Hippocampal formation (tissue), 2 donors: Measurements from ENCODE around the gene MFSD6L.
A peak's percentile ranks its signal among the peaks of the same experiment; 100 is the strongest.
"Not testable (repeated sequence)": the region's sequence is repeated elsewhere in the genome, so short reads cannot be mapped to it uniquely, and the experiment has no call there.

ENCODE experiments used
- DNase-seq, 2 donors: peaks; one replicate each; lab custom pipeline; 2025; lab: John Stamatoyannopoulos, UW

The MFSD6L gene

DNA sequence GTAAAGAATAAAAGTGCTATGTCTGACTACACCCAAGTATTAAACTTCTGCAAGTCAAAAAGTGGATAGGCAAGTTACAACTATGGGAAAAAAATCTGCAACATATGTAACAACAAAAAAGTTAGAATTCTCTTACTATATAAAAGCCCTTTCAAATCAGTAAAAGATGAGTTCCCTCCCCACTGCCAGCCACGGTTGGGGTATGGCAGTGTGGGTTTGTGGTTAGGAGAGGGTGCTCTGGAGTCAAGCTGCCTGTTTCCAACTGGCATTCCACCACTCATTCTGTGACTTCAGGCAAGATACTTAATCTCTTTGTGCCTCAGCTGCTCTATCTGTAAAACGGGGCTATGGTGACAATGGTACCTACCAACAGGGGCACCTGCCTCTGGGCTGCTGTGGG lies 26.6 kb upstream of the MFSD6L start:
- no peak for DNase-seq

DNA sequence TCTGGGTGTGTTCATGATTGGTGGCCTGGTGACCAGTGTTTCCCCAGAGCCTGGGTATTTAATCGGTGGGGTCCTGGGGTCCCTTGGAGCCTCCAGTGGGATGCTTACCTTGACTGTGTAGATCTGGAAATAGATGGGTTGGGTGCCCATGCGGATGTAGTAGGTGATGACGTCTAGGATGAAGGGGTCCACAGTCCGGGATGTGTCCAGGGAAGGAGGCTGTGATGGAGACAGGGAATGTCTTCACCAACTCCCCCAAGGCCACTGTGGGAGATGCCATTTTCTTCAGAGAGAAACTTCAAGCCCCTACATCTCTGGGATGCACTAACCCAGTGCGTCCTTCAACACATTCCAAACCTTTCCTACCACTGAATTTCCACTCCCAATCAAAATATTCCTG lies 24.1 kb upstream of the MFSD6L start:
- no peak for DNase-seq

DNA sequence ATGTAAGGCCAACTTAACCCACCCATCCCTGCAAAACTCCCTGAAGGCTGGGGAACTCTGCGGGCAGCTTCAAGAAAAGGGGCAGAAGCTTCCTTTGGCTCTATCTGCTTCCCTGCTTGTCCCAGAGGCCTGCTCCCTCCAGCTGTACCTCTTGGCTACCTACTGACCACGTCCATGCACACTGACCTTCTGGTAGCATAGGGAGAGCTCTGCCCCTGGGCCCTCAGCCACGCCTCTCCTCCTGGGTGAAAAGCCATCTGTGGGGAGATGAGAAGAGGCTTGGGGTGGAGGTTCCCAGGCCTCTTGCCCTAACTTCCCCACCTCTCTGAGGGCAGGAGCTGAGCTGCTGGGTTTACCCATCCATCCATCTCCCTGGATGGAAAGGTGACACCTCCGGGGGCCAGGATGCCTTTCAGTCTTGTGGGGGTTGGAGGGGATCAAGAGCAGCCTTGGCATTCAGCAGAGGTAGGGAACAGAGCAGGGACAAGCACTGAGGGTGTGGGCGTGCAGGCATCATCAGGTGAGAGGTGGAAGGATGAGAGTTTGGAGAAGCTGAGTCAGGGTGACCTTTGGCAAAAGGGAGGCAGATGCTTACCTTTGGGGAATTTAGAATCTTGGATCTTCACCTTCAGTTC lies 23.4 kb upstream of the MFSD6L start:
- no peak for DNase-seq

DNA sequence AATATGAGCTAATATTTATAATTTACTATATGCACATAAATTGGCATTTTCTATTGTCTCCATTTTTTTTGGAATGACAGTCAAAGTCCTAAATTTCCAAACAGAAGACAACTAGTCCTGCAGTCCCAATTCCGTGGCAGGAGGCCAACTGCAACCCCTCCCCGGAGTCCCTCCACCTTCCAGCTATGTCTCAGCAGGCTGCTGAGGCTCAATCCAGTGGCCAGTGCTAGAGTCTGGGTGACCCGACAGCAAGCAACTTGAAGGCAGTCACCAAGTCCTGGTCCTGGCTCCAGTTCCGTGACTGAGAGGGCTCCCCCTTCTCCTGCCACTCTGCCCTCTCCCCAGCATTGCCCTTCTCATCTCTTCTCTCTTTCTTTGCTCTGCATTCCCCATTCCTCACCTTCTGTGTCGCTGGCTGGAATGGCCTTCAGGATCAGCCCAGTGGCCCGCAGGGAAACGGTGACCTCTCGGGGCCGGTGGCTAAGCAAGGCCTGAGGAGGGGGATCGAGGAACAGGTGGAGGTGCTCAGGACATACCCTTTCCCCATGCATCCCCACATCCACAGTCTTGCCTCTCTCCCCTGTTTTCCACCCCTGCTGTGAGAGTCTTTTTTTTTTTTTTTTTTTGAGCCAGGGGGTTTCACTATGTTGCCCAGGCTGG lies 22.4 kb upstream of the MFSD6L start:
- no peak for DNase-seq

DNA sequence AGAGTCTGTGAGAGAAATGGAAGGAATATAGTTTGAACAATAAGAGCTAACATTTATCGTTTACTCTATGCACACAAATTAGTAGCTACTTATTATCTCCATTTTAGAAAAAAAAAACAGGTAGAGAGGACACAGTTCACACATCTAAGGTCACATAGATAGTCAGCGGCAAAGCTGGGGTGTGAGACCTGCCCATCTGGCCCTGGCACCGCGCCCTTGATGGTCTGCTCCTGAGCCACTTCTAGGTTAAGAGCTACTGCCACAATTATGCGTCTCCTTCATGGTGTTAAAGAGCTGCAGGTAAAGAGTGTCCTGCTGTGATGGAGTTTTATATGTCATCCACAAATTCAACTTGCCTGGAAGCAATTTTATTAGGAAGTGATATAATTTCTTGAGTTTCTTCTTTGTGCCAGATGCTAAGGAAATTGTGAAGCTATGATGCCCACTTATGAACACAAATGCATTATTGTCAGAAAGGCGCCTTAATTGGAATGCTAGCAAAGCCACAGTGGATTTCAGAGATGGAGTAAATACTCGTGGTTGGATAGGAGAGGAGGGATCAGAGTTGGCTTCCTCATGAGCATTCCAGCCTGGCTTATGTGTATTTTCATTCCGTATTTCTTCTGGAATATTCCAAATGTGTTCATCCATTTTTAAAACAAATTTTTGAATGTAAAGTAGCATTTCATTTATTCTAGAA lies 21.3 kb upstream of the MFSD6L start:
- DNase-seq, result no peak

DNA sequence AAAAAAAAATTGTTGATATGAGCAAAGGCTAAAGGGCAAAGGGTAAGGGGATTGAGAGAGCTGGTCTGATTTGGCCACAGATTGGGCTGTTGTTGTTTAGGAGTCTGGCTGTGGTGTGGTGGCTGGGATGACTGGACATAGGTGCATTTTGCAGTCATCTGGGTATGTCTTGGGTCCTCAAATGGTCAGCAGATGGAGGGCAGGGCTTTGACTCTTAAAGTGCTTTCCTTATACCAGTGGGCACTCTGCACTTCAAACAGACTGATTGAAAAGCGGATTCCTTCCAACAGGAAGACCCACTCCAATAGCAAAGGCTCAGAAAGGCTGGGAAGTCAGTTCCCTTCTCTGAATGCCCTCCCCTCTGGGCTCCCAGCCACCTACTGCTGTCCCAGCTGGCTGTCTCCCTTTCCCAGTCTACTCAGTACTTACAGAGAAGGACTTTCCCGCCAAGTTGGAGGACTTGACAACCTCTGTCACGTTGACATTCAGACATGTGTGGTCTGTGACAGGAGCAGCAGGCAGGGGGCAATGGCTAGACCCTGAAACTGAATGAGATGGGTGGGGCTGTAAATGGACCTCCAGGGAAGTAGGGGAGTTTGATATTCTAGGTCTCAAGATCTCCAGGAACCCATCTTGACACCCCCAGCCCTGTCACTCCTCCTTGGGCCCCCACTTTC lies 19.6 kb upstream of the MFSD6L start:
- no peak for DNase-seq

DNA sequence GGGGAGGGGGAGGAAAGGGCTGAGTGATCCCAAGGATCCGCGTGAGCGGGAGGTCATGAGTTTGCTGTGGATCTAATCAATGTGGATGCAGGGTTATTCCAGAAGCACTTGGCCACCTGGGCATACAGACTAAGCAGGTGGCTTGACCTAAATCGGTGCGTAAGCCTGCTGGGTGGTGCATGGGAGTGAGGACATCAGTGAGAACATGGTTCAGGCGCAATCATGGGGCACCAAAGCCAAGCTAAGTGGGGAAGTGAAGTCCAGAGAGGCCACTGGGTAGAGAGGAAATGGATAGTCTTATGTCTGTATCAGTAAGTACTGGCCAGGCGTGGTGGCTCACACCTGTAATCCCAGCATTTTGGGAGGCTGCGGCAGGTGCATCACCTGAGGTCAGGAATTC lies 18.9 kb upstream of the MFSD6L start:
- no peak for DNase-seq

DNA sequence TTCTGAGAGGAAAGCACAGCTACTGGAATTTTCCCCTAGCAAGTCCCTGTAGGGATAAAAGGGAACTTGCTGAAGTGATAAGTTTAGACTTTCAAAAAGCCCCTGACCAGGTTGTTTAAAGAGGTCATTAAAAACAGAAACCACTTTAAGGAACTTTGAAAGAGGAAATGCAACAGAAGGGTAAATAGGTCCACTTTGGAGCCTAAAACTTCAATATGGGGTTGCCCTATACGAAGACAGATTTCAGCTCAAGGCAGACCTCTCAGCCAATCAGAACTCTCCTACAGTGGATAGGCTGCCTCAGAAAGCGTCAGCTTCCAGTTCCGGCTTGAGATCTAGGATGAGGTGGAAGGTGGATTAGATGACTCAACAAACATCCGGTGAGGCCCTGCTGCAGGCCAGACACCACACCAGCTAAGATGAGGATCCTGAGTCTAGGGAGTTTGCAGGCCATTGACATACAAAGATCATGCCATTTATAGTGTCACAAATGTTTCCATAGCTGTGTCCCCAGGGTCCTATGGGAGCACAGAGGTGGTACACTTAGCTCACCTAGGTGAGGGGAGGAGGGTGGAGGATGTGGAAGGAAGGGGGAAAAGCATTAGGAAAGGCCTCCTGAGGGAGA lies 7.9 kb upstream of the MFSD6L start:
- DNase-seq, result peak in 1 of 2 donors; percentile 1

DNA sequence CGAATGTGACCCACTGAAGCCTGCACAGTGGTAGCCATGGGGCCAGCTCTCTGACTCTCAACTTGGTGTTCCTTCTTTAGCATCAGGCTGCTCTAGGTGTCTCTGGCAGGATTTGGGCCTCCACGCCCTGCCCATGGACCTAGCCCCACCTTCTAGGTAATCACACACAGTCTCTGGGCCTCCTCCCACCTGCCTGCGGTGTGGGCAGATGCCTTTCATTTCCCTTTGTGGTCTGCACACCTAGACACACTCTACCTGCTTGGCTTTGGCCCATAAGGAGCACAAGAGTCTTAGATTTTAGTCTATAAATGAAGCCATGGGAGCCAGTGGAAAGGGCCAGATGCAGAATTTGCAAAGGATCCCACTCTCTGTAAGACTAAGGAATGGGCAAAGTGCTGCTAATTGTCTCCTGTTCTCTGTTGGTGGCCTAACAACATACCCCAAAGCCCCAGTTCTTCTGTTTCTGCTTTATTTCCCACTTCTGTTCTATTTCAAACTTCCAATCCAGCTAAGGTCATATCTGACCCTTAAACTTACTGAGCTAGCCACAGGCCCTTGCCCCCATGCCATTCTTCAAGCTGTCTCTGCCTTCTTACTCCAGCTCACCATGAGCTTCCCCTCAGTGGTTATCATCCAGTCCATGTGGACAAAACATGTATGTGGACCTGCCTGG lies 7.2 kb upstream of the MFSD6L start:
- peak in 1 of 2 donors; percentile 6 for DNase-seq

DNA sequence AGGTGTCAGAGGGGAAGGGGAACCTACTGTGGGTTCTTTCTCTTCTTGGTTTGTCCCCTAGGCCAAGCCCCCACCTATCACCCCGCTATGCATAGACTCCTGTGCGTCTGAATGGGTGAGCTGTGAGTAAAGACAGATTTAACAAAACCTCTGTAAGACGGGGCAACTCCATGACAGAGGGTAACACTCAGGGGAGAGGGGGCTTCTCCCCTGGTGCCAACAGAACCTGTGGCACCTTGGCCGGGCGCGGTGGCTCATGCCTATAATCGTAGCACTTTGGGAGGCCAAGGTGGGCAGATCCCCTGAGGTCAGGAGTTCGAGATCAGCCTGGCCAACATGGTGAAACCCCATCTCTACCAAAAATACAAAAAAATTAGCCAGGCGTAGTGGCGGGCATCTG lies 6.2 kb upstream of the MFSD6L start:
- DNase-seq, result not testable (repeated sequence)

DNA sequence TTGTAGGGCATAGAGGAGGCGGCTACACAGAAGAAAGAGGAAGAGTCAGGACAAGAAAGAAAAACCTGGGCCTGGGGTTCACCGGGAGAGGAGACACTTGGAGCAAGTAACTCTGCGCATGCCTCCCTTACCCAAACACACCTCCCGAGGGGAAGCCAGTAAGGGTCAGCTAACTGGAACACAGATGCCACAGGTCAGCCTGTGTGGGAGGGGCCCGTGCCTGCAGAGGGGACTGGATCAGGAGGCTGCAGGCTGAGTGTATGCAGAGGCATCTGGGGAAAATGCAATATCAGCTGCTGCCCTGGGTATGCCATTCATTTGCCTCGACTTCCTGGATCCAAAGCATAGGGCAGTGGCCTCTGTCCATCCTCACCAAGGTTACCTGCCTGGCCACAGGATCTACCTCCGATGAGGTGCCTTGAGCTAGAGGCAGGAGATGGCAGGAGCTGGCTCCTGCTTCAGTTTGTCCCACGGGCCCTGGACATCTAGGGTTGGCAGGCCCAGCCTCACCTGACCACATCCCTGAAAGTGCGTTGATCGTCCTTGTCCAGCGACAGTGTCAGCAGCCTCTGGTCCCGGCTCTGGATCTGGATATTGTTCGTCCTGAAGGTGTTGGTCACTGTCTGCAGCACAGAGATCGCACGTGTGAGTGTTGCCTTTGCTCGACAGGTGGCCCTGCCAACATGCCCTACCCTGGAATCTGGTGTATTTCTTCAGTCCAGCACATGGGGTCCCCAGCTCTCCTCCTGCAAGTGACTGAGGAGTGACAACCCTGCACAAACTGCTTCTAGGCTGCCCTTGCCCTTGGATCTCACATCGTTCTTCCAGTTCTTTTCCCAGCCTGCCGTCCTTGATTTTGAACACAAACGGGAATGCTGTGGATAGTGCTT lies 4.6 kb upstream of the MFSD6L start:
- DNase-seq, result no peak

DNA sequence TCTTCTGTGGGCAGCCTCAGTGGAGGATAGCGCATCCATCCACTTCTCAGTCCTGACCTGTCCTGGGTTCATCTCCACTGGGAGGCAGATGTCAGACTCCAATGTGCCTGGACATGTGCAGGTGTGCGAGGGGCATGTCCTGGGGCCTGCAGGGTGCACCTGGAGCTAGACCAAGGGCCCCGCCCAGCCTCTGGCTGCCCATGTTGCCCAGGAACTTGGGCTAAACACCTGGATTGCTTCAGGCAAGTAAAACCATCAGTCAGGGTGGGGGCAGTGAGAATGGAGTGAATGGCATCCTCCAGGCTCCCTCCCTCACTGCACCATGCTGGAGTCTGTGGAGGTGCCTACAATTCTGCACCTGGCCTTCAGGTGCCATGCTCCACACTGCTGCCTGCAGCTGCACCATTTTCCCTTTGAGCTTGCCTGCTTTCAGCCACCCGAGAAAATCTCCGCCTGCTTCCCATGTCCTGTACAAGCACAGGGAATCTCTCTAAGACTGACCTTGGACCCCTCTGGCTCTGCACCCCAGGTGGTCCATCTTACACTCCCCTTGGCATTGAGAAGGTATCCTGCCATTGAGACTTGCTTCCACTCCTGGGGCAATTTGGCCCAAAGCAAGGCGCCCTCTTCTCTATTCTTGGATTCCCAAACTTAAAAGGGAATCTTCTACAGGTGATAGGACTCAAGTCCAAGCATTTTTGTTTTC lies 2.1 kb upstream of the MFSD6L start:
- DNase-seq, result no peak

DNA sequence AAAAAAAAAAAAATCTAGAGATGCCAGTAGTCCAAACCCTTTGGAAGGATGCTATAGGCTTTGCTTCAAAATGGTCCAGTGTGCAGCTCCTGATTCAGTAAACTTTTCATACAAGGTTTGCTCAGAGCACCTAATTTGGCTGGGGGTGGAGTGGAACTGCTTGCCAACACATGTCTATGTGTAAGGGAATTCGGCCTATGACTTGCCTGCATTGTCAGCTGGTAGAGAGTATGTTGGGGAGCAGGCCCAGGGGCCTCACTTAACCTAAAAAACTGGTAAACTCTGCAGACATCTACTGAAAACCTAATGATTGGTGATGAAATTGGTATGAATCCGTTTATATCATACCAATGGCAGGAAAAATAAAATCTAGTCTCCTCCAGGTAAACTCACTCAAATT lies 1.5 kb upstream of the MFSD6L start:
- DNase-seq, result no peak

DNA sequence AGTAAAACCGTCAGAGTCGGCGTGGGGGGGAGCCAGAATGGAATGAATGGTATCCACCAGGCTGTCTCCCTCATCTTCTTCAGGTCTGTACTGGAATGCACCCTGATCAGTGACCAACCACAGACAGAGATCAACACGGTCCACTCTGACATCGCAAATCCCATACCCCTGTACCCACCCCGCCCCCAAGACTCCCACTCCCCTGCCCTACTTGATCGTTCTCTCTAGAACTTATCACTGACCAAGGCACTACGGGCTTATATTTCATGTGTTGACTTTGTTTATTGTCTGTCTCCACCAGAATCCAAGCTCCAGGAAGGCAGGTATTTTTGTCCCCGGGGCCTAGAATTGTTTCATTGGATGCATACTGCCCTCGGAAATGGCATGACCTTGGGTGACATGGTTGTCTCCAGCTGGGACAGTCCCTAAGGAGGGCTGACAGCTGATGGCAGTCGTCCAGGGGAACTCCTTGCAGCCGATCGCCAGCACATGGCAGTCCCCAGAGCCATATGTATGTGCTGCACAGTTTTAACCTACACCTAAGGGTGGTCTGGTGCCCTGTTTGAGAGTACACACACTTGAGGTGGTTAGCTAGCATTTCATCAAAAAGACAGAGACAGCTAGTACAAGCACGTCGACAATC lies 526 bp upstream of the MFSD6L start:
- DNase-seq, result no peak

DNA sequence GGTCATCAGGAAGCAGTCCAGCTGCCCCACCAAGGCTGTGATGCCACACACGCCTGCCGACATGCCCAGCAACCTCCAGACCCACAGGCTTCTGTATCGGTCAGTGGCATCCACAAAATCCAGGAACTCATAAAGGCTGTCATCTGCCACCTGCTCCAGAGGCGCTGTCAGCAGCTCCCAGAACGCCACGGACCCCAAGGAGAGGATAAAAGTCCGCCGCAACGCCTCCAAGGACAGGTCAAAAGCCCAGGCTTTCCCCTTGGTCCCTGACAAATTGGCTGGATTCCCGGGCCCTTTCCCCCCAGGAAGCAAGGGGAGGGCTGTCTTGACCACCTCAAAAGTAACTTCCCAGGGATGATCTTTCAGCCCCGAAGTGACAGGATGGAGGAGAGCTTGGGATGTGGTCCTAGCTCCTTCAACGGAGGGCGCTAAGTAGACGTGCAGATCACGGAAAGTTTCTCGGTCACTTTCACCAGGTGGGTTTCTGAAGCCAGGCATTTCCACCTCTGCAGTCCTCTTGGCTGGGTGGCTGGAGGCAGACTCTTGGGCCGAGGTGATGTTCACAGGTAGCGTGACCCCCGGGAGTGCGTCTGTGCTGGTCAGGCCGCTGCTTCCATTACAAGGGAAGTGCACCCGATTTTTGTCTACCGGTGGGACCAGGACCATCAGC lies 854 bp downstream of the MFSD6L start:
- DNase-seq, result no peak

DNA sequence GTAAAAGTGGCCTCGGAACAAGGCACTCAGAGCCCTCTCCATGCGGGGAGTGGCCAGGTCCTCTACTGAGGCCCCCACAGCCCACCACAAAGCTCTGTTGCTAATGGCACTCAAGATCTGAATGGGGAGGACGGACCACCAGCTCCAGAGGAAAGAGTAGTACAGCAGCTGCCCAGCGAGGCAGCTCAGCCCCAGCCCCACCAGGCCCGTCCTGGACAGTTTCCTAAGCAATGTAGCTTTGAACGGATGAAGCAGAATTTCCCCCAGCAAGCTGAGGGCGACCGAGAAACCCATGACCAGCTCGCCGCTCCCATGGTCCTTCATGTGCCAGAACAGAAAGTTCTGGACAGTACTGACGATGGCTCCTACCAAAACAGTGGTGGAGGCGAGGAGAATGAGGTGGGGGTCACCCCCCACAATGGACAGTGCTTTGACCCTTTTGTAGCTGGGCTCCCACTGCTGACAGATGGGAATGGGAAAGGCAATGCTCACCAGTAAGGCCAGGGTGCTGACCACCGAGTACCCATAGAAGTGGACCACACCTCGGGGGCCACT lies 1.5 kb downstream of the MFSD6L start:
- DNase-seq, result no peak

DNA sequence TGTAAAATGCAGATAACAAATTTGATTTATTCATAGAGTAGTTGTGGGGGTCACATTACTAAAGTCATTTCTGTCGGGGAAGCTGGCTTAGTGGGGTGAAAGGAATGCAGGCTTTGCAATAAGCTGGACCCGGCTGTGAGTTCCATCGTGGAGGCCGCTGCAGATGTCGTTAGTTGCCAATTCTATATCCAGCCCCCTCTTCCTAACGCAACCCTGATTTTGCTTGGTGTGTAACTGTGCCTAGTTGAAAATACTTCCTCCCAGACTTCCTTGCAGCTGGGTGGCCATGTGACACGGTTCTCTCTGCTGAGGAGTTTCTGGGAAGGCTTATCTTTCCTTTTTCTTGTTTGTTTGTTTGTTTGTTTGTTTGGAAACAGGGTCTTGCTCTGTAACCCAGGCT lies 4.5 kb downstream of the MFSD6L start:
- peak in 1 of 2 donors; percentile 4 for DNase-seq

DNA sequence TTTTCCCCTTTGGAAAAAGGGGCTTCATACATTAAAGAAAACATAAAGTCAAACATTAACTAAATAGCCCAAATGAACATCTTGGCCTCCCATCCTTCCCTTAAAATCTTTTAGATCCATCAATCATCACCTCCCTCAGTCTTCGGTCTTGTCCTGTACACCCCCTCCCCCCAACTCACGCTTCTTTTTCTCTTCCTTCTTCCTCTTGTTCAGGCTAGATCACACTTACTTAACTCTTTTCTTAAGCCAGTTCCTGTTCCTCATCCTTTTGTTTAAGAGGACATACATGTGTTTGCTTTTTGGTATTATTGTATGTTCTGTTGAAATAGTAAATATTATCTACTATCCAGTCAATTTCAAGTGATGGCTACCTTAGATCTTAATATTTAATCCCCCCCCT lies 5.5 kb downstream of the MFSD6L start:
- no peak for DNase-seq

DNA sequence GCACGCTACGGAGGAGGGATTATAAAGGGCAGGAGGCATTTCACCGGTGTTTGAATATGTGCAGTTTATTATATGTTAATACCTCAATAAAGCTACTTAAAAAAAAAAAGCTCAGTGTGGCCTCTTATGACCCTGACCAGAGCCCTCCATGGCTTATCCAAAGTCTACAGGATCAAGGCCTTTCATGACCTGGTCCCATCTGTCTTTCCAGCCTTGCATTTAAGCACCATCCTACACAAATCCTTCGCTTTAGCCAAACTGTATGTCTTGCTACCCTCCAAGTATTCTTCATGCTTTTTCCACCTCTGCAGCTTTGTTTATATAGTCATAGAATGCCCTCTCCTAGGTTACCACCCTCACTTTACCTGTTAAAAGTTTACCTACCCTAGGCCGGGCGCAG lies 6.5 kb downstream of the MFSD6L start:
- DNase-seq, result no peak
